H1 (cell line): ENCODE data around the gene IQCE. TPM values are rescaled to one million over a fixed set of nuclear protein-coding genes. Genes with fewer than 3 reads are reported as not detected.
A peak's percentile ranks its signal among the peaks of the same experiment; 100 is the strongest.

Source experiments
- CTCF ChIA-PET: fragments of 300-600 bp; sonication (Branson Sonifier 250); formaldehyde crosslinking; loops from one replicate; lab custom pipeline; 2021; ENCODE audit not compliant: partially characterized antibody; lab: Charles Lee
- POLR2A ChIA-PET: fragments of 300-600 bp; sonication (Branson Sonifier 250); formaldehyde crosslinking; loops from one replicate; lab custom pipeline; 2021; ENCODE audit warnings: inconsistent platforms; ENCODE audit not compliant: partially characterized antibody; lab: Charles Lee
- DNase-seq, 2 experiments: peaks; one replicate each; pipeline versions ENCODE4 v3.0.0 to v3.0.0-alpha.2; 2010 to 2022; ENCODE audit warnings: low spot score in 2 of 2, low read depth in 1 of 2, mixed read lengths in 1 of 2
- FAIRE-seq: peaks from 2 replicates; lab custom pipeline; 2011; peaks lifted over from hg19 to GRCh38; lab: Jason Lieb, UNC
- H2AFZ ChIP-seq: 2 replicates; pipeline ENCODE4 v1.8.1; 2012; ENCODE audit warnings: low read length, inconsistent platforms
- H2AK5ac ChIP-seq: 2 replicates; pipeline ENCODE4 v1.6.1; 2013; ENCODE audit warnings: low read depth, low read length
- H2BK120ac ChIP-seq: replicated peaks from 2 replicates; pipeline ENCODE3; 2013; ENCODE audit warnings: low read depth, low read length, inconsistent platforms
- H2BK12ac ChIP-seq: 2 replicates; pipeline ENCODE4 v1.6.1; 2013; ENCODE audit warnings: low read depth, low read length
- H2BK15ac ChIP-seq: 2 replicates; pipeline ENCODE4 v1.6.1; 2013; ENCODE audit warnings: low read length
- H2BK20ac ChIP-seq: 2 replicates; pipeline ENCODE4 v1.6.1; 2013; ENCODE audit warnings: low read length
- H2BK5ac ChIP-seq: 2 replicates; pipeline ENCODE4 v1.6.1; 2013; ENCODE audit warnings: low read depth, low read length
- H3K14ac ChIP-seq: 2 replicates; pipeline ENCODE4 v1.6.1; 2013; ENCODE audit warnings: inconsistent platforms; ENCODE audit not compliant: insufficient read length
- H3K18ac ChIP-seq: 2 replicates; pipeline ENCODE4 v1.6.1; 2013; ENCODE audit warnings: low read length; ENCODE audit errors: extremely low read depth
- H3K23ac ChIP-seq: 2 replicates; pipeline ENCODE4 v1.6.1; 2013; ENCODE audit warnings: inconsistent platforms; ENCODE audit not compliant: insufficient read length
- H3K23me2 ChIP-seq: 2 replicates; pipeline ENCODE4 v1.6.1; 2013; ENCODE audit warnings: low read depth, low read length
- H3K27ac ChIP-seq: 2 replicates; pipeline ENCODE4 v1.6.1; 2011; ENCODE audit warnings: low read depth, low read length, inconsistent platforms
- H3K27me3 ChIP-seq, 4 experiments: replicated peaks in 1 of 4; 1 replicate in 1 of 4; 2 replicates in 3 of 4; pipeline versions ENCODE4 v1.6.1 to v1.8.1; 2011 to 2013; ENCODE audit warnings: low read length in 3 of 4, mild to moderate bottlenecking in 3 of 4, inconsistent platforms in 2 of 4, mixed read lengths in 2 of 4, moderate library complexity in 1 of 4; ENCODE audit not compliant: control insufficient read depth in 3 of 4, insufficient read depth in 3 of 4; ENCODE audit errors: extremely low read depth in 1 of 4
- H3K36me3 ChIP-seq, 4 experiments: 2 replicates each; pipeline versions ENCODE4 v1.6.1 to v1.8.1; 2011 to 2013; ENCODE audit warnings: mild to moderate bottlenecking in 4 of 4, low read length in 3 of 4, moderate library complexity in 2 of 4, control low read depth in 1 of 4, inconsistent platforms in 1 of 4; ENCODE audit not compliant: insufficient read depth in 4 of 4, control insufficient read depth in 2 of 4
- H3K4ac ChIP-seq: replicated peaks from 2 replicates; pipeline ENCODE3; 2013; ENCODE audit warnings: low read length, low read depth, mixed read lengths, inconsistent platforms; ENCODE audit not compliant: insufficient read length
- H3K4me1 ChIP-seq, 4 experiments: replicated peaks in 1 of 4; 1 replicate in 1 of 4; 2 replicates in 3 of 4; pipeline versions ENCODE4 v1.6.1 to v1.8.1; 2011 to 2013; ENCODE audit warnings: low read length in 3 of 4, inconsistent platforms in 2 of 4, mixed read lengths in 1 of 4; ENCODE audit not compliant: insufficient read depth in 4 of 4, control insufficient read depth in 3 of 4
- H3K4me2 ChIP-seq, 2 experiments: 2 replicates each; pipeline versions ENCODE4 v1.6.1 to v1.8.1; 2011 to 2013; ENCODE audit warnings: low read depth in 2 of 2, low read length in 2 of 2, control low read depth in 1 of 2, inconsistent platforms in 1 of 2, mild to moderate bottlenecking in 1 of 2; ENCODE audit not compliant: insufficient read depth in 1 of 2
- H3K4me3 ChIP-seq, 4 experiments: fragments of 200-600, 300-600 bp in 1 of 4; sonication (generic), shearing (Covaris generic), sonication (Bioruptor Twin) in 1 of 4; 2 replicates each; pipeline versions ENCODE4 v1.5.1 to v1.8.1; 2011 to 2016; ENCODE audit warnings: low read length in 4 of 4, low read depth in 3 of 4, control low read depth in 2 of 4, inconsistent platforms in 2 of 4, mild to moderate bottlenecking in 2 of 4, mixed read lengths in 1 of 4, moderate library complexity in 1 of 4; ENCODE audit not compliant: insufficient read depth in 2 of 4; ENCODE audit errors: extremely low read depth in 1 of 4
- H3K56ac ChIP-seq: replicated peaks from 2 replicates; pipeline ENCODE3; 2013; ENCODE audit warnings: low read depth, mild to moderate bottlenecking, mixed read lengths, low read length, inconsistent platforms; ENCODE audit not compliant: insufficient read length
- H3K79me1 ChIP-seq: 2 replicates; pipeline ENCODE4 v1.6.1; 2013; ENCODE audit warnings: low read depth, low read length, control low read depth
- H3K79me2 ChIP-seq, 2 experiments: 2 replicates each; pipeline versions ENCODE4 v1.6.1 to v1.8.1; 2012 to 2013; ENCODE audit warnings: low read length in 2 of 2, mild to moderate bottlenecking in 2 of 2, inconsistent platforms in 1 of 2; ENCODE audit not compliant: insufficient read depth in 2 of 2, control insufficient read depth in 1 of 2
- H3K9ac ChIP-seq, 4 experiments: replicated peaks in 1 of 4; 1 replicate in 1 of 4; 2 replicates in 3 of 4; pipeline versions ENCODE4 v1.6.1 to v1.8.1; 2011 to 2013; ENCODE audit warnings: low read depth in 3 of 4, low read length in 3 of 4, control low read depth in 2 of 4, mild to moderate bottlenecking in 2 of 4, moderate library complexity in 2 of 4, inconsistent platforms in 1 of 4; ENCODE audit errors: extremely low read depth in 1 of 4
- H3K9me3 ChIP-seq, 2 experiments: 2 replicates each; pipeline versions ENCODE4 v1.6.1 to v1.8.1; 2012 to 2013; ENCODE audit warnings: mild to moderate bottlenecking in 2 of 2, moderate library complexity in 2 of 2, control low read depth in 1 of 2, inconsistent platforms in 1 of 2, low read depth in 1 of 2, low read length in 1 of 2, mixed read lengths in 1 of 2; ENCODE audit not compliant: insufficient read depth in 2 of 2
- H4K20me1 ChIP-seq, 2 experiments: replicated peaks in 1 of 2; 2 replicates each; pipeline versions ENCODE3 to v1.8.1; 2011 to 2013; ENCODE audit warnings: inconsistent platforms in 2 of 2, low read length in 2 of 2, mild to moderate bottlenecking in 1 of 2; ENCODE audit not compliant: insufficient read depth in 2 of 2, control insufficient read depth in 1 of 2
- H4K5ac ChIP-seq: 2 replicates; pipeline ENCODE4 v1.6.1; 2013; ENCODE audit warnings: low read length, low read depth, mixed read lengths, inconsistent platforms; ENCODE audit not compliant: insufficient read length
- H4K8ac ChIP-seq: 2 replicates; pipeline ENCODE4 v1.8.0; 2013; ENCODE audit warnings: mild to moderate bottlenecking, moderate library complexity, low read length, inconsistent platforms; ENCODE audit not compliant: insufficient read depth; ENCODE audit errors: extremely low read depth
- H4K91ac ChIP-seq: replicated peaks from 2 replicates; pipeline ENCODE3; 2013; ENCODE audit warnings: low read length, mixed read lengths, inconsistent platforms; ENCODE audit not compliant: insufficient read length
- CREB1 ChIP-seq: IDR thresholded peaks from 2 replicates; pipeline ENCODE4 v1.6.1; 2012; ENCODE audit warnings: inconsistent platforms
- EGR1 ChIP-seq: IDR thresholded peaks from 2 replicates; pipeline ENCODE4 v1.6.1; 2011; ENCODE audit warnings: low read depth, low read length, borderline replicate concordance
- EZH2 ChIP-seq: fragments of 200-600 bp; sonication (generic); IDR thresholded peaks from 2 replicates; pipeline ENCODE4 v1.7.1; 2012; ENCODE audit warnings: low read depth, mild to moderate bottlenecking, moderate library complexity, low read length, inconsistent platforms; ENCODE audit not compliant: severe bottlenecking
- FOSL1 ChIP-seq: IDR thresholded peaks from 2 replicates; pipeline ENCODE4 v1.6.1; 2011; ENCODE audit warnings: mild to moderate bottlenecking, low read depth, low read length, moderate library complexity; ENCODE audit not compliant: insufficient read depth
- GABPA ChIP-seq: IDR thresholded peaks from 2 replicates; pipeline ENCODE4 v1.6.1; 2011; ENCODE audit warnings: mild to moderate bottlenecking, low read length, moderate library complexity, borderline replicate concordance; ENCODE audit not compliant: insufficient read depth
- HDAC2 ChIP-seq, 2 experiments: fragments of 300-600 bp in 1 of 2; sonication (generic) in 1 of 2; IDR thresholded peaks; 2 replicates each; pipeline ENCODE4 v1.6.1; 2011 to 2012; ENCODE audit warnings: low read depth in 2 of 2, low read length in 2 of 2, mild to moderate bottlenecking in 2 of 2, moderate library complexity in 2 of 2, borderline replicate concordance in 1 of 2, inconsistent platforms in 1 of 2
- KDM5A ChIP-seq: fragments of 200-600 bp; IDR thresholded peaks from 2 replicates; pipeline ENCODE4 v1.7.1; 2012; ENCODE audit warnings: mild to moderate bottlenecking, low read length, inconsistent platforms, mixed read lengths
- TBP ChIP-seq: IDR thresholded peaks from 2 replicates; pipeline ENCODE4 v1.6.1; 2011; ENCODE audit warnings: low read depth, low read length, improper control_type of control experiment
- ZNF274 ChIP-seq: IDR thresholded peaks from 2 replicates; pipeline ENCODE4 v1.7.0; 2012; ENCODE audit warnings: low read length, borderline replicate concordance; ENCODE audit errors: extremely low read depth
- WGBS, 2 experiments: shearing (Covaris generic) in 1 of 2; methylation state at CpG; one replicate each; pipeline versions ENCODE4 v1.1.6 to v1.1.7; 2013 to 2015; ENCODE audit warnings: low lambda C conversion rate in 2 of 2, mixed read lengths in 2 of 2, inconsistent platforms in 1 of 2, low coverage in 1 of 2, missing lambda C conversion rate in 1 of 2; ENCODE audit not compliant: insufficient replicate concordance in 2 of 2, insufficient coverage in 1 of 2, insufficient read length in 1 of 2; ENCODE audit errors: extremely low coverage in 1 of 2, missing lambda C conversion rate in 1 of 2; 5-methylcytosine and 5-hydroxymethylcytosine counted together
- polyA plus RNA-seq, 7 experiments: library from polyadenylated mRNA; depleted of rRNA in 3 of 7; stranded (reverse) in 5 of 7; unstranded in 2 of 7; fragments of >200 nt in 5 of 7; fragments of 200-250 nt in 2 of 7; gene quantifications; 1 replicate in 5 of 7; 2 replicates in 1 of 7; 4 replicates in 1 of 7; pipeline versions ENCODE4 v1.2.1 to v1.2.3, GENCODE V29; 2011 to 2013; ENCODE audit warnings: missing spikeins in 2 of 7, mixed read lengths in 2 of 7
- total RNA-seq: library from RNA; stranded (reverse); fragmentation: NEBNext Ultra II Directional; extraction: Animal tissue kit (Norgen Biotek cat#: 25700); gene quantifications from 2 replicates; pipeline ENCODE4 v1.2.1, GENCODE V29; 2021

IQCE gene
- total and polyA plus RNA-seq, 2 of the 8 experiments (the other 6 are each of a cell fraction or from before 2014, with no cell fraction given): 2.2 to 4.9 TPM

DNA sequence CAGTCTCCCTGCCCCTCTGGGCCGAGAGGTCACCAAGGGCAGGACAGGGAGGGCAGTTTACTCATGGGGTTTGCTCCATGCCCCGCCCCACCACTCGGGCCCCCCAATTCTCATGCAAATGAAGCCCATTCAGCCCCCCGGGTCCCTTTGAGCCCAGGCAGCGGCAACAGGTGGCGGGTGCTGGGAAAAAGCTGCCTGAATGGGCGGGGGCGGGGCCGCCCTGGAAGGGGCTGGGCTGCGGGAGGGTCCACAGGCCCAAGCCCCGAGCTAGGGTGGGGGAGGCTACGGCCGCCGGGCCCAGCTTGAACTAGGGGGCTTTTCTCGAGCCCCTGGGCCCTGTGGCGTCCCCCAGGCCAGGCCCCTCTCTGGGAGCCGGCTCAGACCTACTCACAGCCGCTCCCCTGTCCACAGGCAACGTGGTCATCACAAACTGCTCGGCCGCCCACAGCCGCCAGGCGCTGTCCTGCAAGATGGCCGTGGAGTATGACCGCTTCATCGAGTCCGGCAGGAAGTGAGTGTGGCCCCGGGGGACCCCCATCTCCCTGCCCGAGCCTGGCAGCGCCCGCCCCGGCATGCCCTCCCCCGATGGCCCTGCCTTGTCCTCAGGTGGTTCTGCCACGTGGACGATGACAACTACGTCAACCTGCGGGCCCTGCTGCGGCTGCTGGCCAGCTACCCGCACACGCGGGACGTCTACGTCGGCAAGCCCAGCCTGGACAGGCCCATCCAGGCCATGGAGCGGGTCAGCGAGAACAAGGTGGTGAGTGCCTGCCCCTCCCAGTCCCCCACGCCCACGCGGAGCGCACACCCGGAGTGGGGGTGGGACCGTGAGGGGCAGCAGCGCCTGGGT is 33.7 kb upstream of the IQCE start:
- Histone ChIP-seq H3K4me3 (peak overlapping the region in 1 of 4 experiments; percentile 73; a peak in 3 of 8 replicates), H3K4me2 (peak overlapping the region; percentile 67 to 85), H3K27me3 (peaks cover 0 to 12% (median 3%) of the 10 kb centered on the region in 4 experiments; a peak in 5 of 7 replicates), H3K18ac (peak overlapping the region; percentile 99), H2BK15ac (peak overlapping the region; percentile 61; the same call in 1 of the 2 replicates), H4K20me1 (peaks cover 21 to 39% of the 10 kb centered on the region in 2 experiments), H3K14ac (no peak overlapping the region), H3K9me3 (no peaks in the 10 kb centered on the region), H2AFZ (no peak overlapping the region), H3K56ac (peak overlapping the region; percentile 90), H2BK120ac (peak overlapping the region; percentile 94), H4K5ac (peak overlapping the region; percentile 28), H3K27ac (peak overlapping the region; percentile 78; the same call in 1 of the 2 replicates), H2BK12ac (peak overlapping the region; percentile 87; the same call in 1 of the 2 replicates), H3K4me1 (peaks cover 0 to 62% (median 43%) of the 10 kb centered on the region in 4 experiments; a peak in 6 of 7 replicates), H2BK20ac (peak overlapping the region; percentile 80; the same call in 1 of the 2 replicates), H4K8ac (peak overlapping the region; percentile 88), H3K23me2 (peaks cover 15% of the 10 kb centered on the region), H4K91ac (peak overlapping the region; percentile 100), H2BK5ac (peak overlapping the region; percentile 99), H3K4ac (peak overlapping the region; percentile 99), H3K36me3 (peaks cover 7 to 28% (median 19%) of the 10 kb centered on the region in 4 experiments; a peak in 6 of 8 replicates), H3K9ac (peak overlapping the region in 1 of 4 experiments; percentile 5; a peak in 2 of 7 replicates), H3K79me1 (no peaks in the 10 kb centered on the region; the same call in 1 of the 2 replicates), H3K79me2 (peaks cover 0 to 19% of the 10 kb centered on the region in 2 experiments; a peak in 3 of 4 replicates), H2AK5ac (peak overlapping the region; percentile 91; the same call in 1 of the 2 replicates), H3K23ac (no peak overlapping the region)
- FAIRE-seq (no peak), DNase-seq (peak; percentile 83 to 90)
- POLR2A ChIA-PET: interaction anchor here (0.7 to 8.2 kb wide), 16 partner anchors 8 to 120 kb away, joined by 3 to 68 read pairs (median 6); partner anchors contain the start of gene TTYH3
- 39% methylated on average over 31 of the region's 53 CpGs; no CpG with 5 or more reads in 1 of the 2 experiments for WGBS, 2 experiments
- CTCF ChIA-PET: interaction anchor here (0.6 to 6.9 kb wide), 10 partner anchors 9 to 80 kb away, joined by 3 to 42 read pairs (median 3); no protein-coding TSS in a partner anchor
- TF ChIP-seq ZNF274 (no peak), EZH2 (no peak), HDAC2 (IDR thresholded peaks at IDR 0.05; ENCODE audit: borderline replicate concordance in 1 of 2, low read depth in 2 of 2, low read length in 2 of 2) (0 out of 4 replicates have a peak, but pooled peaks of 1 of the 2 experiments have one; percentile 42), FOSL1 (no peak), CREB1 (no peak), EGR1 (0 out of 2 replicates have a peak, but pooled peaks have one; percentile 8), KDM5A (no peak), GABPA (0 out of 2 replicates have a peak, but pooled peaks have one; percentile 44), TBP (no peak)
